GM18526 (cell line): ENCODE results near the gene RICTOR.

Experiments used
- POLR2A ChIP-seq: IDR thresholded peaks from 3 replicates; pipeline ENCODE4 v1.6.1; 2011; ENCODE audit not compliant: insufficient read length; ENCODE audit errors: extremely low read depth

The RICTOR gene

DNA sequence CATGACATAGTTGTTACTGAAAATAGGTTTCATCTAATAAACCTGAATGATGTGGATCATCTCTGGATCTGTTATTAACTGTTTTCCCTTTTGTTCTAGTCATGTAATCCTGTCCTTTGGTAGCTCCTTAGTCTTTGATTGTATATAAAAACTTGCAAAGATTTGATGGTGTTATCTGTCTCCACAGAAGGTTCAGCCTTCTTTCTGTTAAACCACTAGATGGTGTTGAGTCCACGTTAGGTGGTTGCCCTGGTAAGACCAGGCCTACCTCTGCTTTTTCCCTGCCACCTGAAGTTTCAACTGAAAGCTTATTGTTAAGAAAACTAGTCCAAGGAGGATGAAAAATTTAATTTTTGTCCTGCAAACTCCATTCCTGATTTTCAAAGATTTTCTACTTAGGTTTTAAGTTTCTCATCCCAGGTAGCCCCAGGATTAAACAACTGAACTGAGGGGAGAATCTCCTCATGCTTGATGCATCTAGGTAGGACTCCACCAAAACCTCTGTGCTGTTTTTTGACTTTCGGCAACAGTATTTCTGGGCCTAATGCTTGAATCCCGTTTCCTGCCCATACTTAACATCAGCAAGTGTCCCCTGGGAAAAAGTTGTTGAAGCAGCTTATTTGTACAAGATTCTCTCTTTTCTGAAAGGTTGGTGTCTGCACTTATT, 68.5 kb downstream of the RICTOR start:
- no peak for TF ChIP-seq POLR2A

DNA sequence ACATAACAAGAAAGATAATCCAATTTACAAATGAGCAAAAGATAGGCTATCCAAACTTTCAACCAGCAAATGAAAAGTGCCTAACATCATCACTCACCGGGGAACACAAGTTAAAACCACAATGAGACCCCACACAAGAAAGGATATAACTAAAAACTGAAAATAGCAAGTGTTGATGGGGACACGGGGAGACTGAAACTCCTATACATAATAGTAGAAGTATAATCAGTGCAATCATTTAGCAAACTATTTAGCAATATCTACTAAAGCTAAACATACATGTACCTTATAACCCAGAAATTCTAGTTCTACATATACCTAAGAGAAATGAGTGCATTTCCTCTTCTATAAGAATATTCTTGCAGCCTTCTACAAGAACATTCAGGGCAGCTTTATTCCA, 72.5 kb downstream of the RICTOR start:
- no peak for TF ChIP-seq POLR2A

DNA sequence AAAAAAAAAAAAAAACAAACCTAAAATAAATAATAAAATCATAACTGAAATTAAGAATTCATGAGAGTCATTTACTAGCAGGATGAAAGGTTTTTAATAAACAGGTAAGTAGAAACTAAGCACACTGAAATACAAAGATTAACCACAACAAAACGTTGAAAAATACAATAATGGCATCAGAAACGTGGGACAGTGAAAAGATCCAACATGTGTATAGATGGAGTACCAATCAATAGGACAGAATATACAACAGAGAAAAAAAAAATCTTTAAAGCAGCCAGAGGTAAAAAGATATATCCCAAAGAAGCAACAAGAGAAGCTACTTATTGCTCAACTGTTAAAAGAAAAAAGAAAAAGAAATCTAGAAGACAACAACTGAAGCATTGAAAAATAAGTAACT, 75.2 kb downstream of the RICTOR start:
- no peak for TF ChIP-seq POLR2A

DNA sequence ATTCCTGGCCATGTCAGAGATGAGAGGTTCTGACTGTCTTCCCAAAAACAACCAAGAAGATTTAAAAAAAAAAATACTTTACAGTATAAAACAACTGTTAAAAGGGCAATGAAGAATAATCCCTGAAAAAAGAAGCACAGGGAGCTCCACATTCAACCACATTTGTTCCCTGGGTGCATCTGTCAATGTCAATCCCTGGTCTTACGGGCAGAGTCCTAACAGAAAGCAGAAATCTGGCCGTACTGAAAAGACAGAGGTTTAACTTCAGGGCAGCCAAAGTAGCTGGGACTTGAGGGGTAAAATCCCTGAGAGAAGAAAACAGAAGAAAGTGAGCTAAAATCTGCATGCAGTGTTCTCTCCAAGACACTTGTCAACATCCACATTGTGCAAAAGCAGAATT, 76.6 kb downstream of the RICTOR start:
- no peak for TF ChIP-seq POLR2A

DNA sequence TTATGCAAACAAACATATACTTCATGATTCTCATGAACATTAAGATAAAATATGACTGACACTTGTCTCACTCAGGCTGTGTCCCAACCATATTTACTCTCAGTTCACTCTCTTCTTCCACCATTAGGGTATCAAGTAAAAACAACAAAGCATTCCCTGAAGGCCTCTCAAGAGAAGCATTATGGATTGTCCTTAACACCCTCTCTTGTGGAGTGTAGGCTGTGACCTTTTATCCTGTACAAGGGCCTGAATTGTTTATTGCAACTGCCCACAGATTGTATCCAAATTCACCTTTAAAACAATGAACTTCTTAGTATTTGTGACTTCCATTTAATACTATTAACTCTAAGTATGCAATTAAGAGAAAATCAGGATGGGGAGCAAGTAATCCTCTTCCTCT, 78.1 kb downstream of the RICTOR start:
- TF ChIP-seq POLR2A = no peak

DNA sequence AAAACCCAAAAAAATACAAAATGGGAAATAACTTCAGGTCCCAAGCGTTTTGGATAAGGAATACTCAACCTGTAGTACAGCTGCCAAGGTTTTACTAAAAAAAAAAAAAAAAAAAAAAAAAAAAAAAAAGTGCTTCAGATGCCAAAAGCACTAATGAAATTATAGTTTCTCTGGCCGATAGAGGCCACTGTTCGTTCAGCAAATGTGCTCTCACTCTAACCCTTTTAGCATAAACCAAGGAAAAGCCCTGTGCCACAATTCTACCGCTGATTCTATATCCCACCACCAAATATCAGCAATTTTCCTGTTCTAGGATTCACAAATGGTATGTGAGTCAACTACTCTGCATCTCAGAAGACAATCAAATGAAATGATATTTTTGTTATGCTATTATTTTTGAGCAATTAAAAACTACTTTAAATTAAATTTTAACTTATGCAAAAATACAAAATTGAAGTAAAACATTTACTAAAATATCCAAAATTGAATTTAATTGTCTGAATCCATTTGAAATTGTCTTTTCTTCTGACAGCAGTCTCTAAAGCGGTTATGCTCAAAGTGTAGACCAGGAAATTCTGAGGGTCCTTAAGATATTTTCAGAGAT, 79.8 kb downstream of the RICTOR start:
- no peak for TF ChIP-seq POLR2A

DNA sequence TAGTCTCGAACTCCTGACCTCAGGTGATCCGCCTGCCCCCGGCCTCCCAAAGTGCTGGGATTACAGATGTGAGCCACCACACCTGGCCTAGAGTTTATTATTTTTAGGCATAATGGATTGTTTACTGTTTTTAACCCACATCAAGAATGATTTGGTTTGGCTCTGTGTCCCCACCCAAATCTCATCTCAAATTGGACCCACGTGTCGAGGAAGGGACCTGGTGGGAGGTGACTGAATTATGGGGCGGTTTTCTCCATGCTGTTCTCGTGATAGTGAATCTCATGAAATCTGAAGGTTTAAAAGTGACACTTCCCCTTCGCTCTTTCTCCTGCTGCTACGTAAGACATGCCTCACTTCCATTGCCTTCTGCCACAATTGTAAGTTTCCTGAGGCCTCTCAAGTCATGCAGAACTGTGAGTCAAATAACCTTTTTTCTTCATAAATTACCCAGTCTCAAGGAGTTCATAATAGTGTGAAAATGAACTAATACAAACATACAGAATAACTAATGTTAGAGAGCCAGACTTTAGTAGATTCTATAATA, 88.2 kb downstream of the RICTOR start:
- no peak for TF ChIP-seq POLR2A

DNA sequence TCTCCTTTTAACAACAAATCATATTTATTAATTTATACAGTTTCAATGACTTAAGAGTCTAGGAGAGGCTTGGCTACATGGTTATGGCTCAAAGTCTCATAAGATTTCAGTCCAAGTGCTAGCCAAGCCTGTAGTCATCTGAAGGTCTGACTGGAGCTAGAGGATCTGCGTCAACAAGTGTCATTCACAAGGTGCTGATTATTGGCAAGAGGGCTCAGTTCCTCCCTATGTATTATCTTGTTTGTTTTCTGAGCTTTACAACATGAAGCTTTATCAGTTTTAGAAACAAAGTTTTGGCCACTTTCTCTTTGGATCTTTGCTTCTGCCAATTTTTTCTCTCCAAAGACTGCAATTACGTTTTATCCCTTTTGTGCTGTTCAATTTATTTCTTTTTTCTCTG, 94.7 kb downstream of the RICTOR start:
- TF ChIP-seq POLR2A = no peak

DNA sequence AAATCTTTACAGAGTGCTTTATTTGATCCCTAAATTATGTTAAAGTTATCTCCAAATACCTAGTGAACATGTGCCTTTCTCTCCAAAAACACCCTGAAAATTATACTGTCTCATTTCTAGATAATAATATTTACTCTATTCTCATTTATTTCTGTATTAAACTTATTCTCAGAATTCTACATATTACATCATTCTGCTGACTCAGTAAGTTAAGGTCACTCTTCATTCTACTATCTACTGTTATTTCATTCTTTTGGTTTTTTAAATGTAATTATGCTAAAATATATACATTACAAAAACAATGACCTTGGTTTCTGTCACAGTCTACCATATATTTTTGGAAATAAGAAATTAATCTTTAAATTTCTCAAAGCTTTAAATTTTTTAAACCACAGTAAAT, 96.2 kb downstream of the RICTOR start:
- TF ChIP-seq POLR2A = no peak

DNA sequence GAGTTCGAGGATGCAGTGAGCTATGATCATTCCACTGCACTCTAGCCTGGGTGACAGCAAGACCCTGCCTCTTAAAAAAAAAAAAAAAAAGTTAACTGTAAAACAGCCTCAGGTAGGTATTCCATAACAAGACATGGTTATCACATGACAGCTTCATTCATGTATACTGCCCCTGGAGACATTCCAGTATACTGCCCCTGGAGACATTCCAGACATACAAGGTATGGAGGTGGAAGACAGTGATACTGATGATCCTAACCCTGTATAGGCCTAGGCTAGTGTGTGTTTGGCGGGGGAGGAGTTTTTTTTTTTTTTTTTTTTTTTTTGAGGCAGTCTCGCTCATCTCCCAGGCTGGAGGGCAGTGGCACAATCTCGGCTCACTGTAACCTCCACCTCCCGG, 105.5 kb downstream of the RICTOR start:
- no peak for TF ChIP-seq POLR2A

DNA sequence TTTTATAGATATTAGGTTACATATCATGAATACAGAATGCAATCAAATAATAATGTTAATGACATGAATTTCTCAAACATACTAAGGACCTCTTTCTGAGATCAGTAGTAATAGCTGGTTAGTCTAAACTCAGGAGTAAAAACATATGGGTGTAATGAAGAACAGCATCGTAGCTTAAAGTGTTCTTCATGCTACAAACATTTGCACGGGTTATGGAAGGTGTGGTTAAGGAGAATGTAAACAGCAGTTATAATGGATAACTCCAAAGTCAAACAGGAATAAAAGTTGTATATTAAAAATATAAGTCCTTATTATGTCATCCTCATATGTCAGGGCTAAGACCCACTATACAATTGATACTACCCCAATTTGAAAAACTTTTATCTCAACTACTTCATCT, 112.5 kb downstream of the RICTOR start:
- TF ChIP-seq POLR2A = no peak

DNA sequence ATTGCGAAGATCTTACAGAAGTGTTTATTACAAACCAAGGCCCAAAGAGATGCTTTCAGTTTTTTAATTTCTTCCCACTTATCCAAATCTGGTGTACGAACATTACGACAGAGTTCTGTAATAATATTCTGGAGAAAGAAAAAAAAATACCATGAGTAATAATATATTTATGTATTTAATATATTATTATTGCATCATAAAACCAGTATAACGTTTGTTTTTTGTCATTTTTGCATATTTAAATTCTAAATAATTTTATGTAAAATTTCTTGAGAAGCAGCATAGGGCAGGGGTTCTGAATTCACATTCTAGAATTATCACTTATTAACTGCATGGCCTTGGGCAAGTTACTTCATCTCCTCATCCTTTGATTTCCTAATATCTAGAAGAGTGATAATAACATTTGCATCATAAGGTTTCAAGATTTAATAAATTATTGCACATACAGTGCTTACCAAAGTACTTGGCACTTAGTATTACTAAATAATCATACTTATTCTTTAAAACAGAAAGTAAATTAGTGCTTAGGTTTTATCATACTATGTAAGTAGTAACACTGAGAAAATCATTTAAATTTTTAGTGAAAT, 120.7 kb downstream of the RICTOR start:
- no peak for TF ChIP-seq POLR2A

DNA sequence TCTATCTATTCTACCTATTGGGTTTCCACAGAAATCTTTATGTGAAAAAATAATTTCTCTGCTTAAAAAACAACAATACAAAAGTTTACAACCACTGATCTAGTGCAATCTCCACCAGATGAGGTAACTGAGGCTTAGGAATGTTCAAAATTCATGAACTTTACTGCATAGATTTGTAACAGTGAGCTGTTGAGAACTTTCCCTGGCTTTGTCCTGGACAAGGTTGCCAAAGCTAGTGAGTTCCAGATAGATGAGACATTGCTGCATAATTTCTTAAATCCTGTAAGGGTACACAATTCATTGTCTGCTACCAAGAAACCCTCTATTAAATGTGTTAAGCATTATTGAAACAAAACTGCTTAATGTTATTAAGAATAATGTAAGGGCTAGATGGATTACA, 125.7 kb downstream of the RICTOR start:
- TF ChIP-seq POLR2A = no peak

DNA sequence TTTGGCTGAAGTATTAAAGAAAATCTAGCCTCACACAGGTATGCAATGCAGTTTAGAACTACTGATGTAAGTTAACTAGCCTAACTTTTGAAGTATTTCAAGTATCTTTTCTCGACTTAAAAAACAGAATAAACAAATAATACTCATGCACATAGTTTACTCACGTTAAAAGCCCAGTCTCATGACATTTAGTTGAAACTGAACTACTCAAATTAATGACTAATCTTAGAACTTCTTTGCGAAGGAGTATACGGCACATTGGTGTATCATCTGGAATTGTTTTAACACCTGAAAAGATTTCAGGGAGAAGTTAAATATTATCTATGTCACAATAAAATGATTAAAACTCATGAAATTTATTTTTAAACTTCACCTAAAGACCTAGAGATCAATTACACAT, 129.9 kb downstream of the RICTOR start:
- TF ChIP-seq POLR2A = no peak

DNA sequence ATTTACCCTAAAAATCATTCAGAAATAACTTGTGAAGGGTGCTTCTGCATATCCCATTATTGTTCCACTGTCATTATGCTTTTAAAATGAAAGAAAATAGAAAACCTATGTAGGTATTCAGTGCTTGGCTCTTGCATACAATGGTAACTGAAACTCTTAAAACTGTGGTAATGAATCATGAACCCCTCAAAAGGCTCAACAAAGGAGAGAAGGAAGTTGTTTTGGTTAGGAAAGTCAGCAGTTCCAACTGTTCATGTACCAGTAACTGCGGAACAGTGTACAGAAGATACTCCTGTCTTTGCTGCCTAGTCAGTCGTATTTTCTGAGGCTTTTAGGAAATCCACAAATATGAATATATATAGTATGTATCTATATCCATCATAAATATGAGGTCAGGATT, 132.3 kb downstream of the RICTOR start:
- no peak for TF ChIP-seq POLR2A

DNA sequence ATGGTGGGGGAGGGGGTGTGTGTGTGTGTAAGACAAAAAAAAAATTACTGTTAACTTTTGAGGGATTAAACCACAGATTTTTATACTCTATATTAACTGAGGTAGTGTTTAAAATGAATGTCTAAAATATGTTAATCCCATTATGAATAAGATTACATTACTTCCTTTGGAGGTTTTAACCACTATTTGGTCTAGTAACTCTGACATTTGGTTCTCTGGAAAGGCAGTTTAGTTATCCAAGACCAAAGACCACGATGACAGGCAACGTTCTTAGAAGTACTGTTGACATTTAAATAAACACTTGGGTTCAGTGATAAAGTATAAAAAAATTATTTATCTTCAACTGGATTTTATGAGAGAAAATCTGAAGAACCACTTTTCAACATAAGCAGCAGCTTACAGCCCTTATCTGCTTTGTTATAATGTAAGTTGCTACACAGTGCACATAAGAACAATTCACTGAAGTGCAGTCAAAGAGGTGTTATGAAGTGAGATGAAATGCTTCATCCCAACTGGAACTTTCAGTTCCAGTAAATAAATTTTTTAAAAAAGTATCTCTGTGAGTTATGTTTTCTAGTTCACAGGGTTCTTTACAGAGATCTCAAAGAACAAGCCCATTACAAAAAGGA, 133.9 kb downstream of the RICTOR start:
- no peak for TF ChIP-seq POLR2A
